SK-N-SH treated with all-trans-retinoic acid at 6 μM for 48 hours (cell line): ENCODE measurements around the gene TMEM169.

ENCODE experiments used
- ATAC-seq: fragments of 200-7000 bp; cut with Tn5 transposase; 3 replicates; pipeline ENCODE4 v1.9.1; 2020; ENCODE audit warnings: mild to moderate bottlenecking, moderate library complexity
- ARNTL ChIP-seq: fragments of 450-650 bp; formaldehyde crosslinking; IDR thresholded peaks from 2 replicates; pipeline ENCODE4 v1.5.0; 2020; ENCODE audit warnings: low read depth, mild to moderate bottlenecking, moderate library complexity, borderline replicate concordance
- CREB5 ChIP-seq: fragments of 250-450 bp; sonication (Bioruptor Pico); IDR thresholded peaks from 2 replicates; pipeline ENCODE4 v1.5.1; 2020; ENCODE audit warnings: low read depth, mild to moderate bottlenecking, moderate library complexity
- CSDC2 ChIP-seq: fragments of 250-450 bp; sonication (Bioruptor Pico); IDR thresholded peaks from 2 replicates; pipeline ENCODE4 v1.5.0; 2020; ENCODE audit warnings: mild to moderate bottlenecking, moderate library complexity
- CSRNP3 ChIP-seq: fragments of 250-450 bp; sonication (Bioruptor Pico); IDR thresholded peaks from 2 replicates; pipeline ENCODE4 v1.5.1; 2021; ENCODE audit warnings: mild to moderate bottlenecking, moderate library complexity
- ESRRG ChIP-seq: fragments of 250-450 bp; sonication (Bioruptor Pico); IDR thresholded peaks from 2 replicates; pipeline ENCODE4 v1.6.1; 2021; ENCODE audit warnings: mild to moderate bottlenecking
- GLIS3 ChIP-seq: fragments of 250-450 bp; sonication (Bioruptor Pico); IDR thresholded peaks from 2 replicates; pipeline ENCODE4 v1.5.0; 2020; ENCODE audit warnings: mild to moderate bottlenecking, moderate library complexity
- ISL1 ChIP-seq: fragments of 250-450 bp; sonication (Bioruptor Pico); IDR thresholded peaks from 2 replicates; pipeline ENCODE4 v2.1.2; 2022; ENCODE audit warnings: mild to moderate bottlenecking, moderate library complexity
- OSR1 ChIP-seq: fragments of 250-450 bp; sonication (Bioruptor Pico); IDR thresholded peaks from 2 replicates; pipeline ENCODE4 v1.8.0; 2022; ENCODE audit warnings: moderate library complexity, mild to moderate bottlenecking, inconsistent platforms
- PATZ1 ChIP-seq: fragments of 250-450 bp; sonication (Bioruptor Pico); IDR thresholded peaks from 2 replicates; pipeline ENCODE4 v1.8.0; 2020; ENCODE audit warnings: mild to moderate bottlenecking, moderate library complexity, borderline replicate concordance
- POU6F1 ChIP-seq: fragments of 250-450 bp; sonication (Bioruptor Pico); IDR thresholded peaks from 2 replicates; pipeline ENCODE4 v1.8.0; 2021; ENCODE audit warnings: low read depth, mild to moderate bottlenecking, moderate library complexity, borderline replicate concordance
- PPARA ChIP-seq: fragments of 250-450 bp; sonication (Bioruptor Pico); IDR thresholded peaks from 2 replicates; pipeline ENCODE4 v1.5.0; 2020; ENCODE audit warnings: mild to moderate bottlenecking, borderline replicate concordance
- RARB ChIP-seq: fragments of 250-450 bp; sonication (Bioruptor Pico); IDR thresholded peaks from 2 replicates; pipeline ENCODE4 v1.8.0; 2021; ENCODE audit warnings: mild to moderate bottlenecking, moderate library complexity
- SNAI2 ChIP-seq: fragments of 250-450 bp; sonication (Bioruptor Pico); IDR thresholded peaks from 2 replicates; pipeline ENCODE4 v1.5.0; 2020; ENCODE audit warnings: mild to moderate bottlenecking, moderate library complexity
- TCF4 ChIP-seq: fragments of 250-450 bp; sonication (Bioruptor Pico); IDR thresholded peaks from 2 replicates; pipeline ENCODE4 v1.8.0; 2021; ENCODE audit warnings: mild to moderate bottlenecking, moderate library complexity, borderline replicate concordance
- TOX ChIP-seq: fragments of 250-450 bp; sonication (Bioruptor Pico); IDR thresholded peaks from 2 replicates; pipeline ENCODE4 v1.8.0; 2021; ENCODE audit warnings: mild to moderate bottlenecking, moderate library complexity, borderline replicate concordance
- ZC3H10 ChIP-seq: fragments of 250-450 bp; sonication (Bioruptor Pico); IDR thresholded peaks from 2 replicates; pipeline ENCODE4 v1.5.1; 2021; ENCODE audit warnings: mild to moderate bottlenecking, moderate library complexity
- ZFP3 ChIP-seq: fragments of 250-450 bp; sonication (Bioruptor Pico); IDR thresholded peaks from 2 replicates; pipeline ENCODE4 v1.5.0; 2020; ENCODE audit warnings: mild to moderate bottlenecking, moderate library complexity
- ZFP30 ChIP-seq: fragments of 450-650 bp; formaldehyde crosslinking; IDR thresholded peaks from 2 replicates; pipeline ENCODE4 v1.5.0; 2022; ENCODE audit warnings: mild to moderate bottlenecking, moderate library complexity
- ZNF565 ChIP-seq: fragments of 450-650 bp; formaldehyde crosslinking; conservative IDR thresholded peaks from 2 replicates; pipeline ENCODE4 v1.5.0; 2020; ENCODE audit warnings: low read depth, mild to moderate bottlenecking, moderate library complexity
- ZNF70 ChIP-seq: fragments of 450-650 bp; formaldehyde crosslinking; IDR thresholded peaks from 2 replicates; pipeline ENCODE4 v1.5.0; 2020; ENCODE audit warnings: mild to moderate bottlenecking, moderate library complexity
- ZNF8 ChIP-seq: fragments of 450-650 bp; formaldehyde crosslinking; IDR thresholded peaks from 2 replicates; pipeline ENCODE4 v1.5.0; 2020; ENCODE audit warnings: mild to moderate bottlenecking, moderate library complexity

Gene TMEM169

GRCh38 chr2:216070195-216070594, 11.5 kb upstream of the TMEM169 start:
- no peak for ATAC-seq
- TF ChIP-seq ZFP3 (CRISPR knock-in tag) (no peak), SNAI2 (CRISPR knock-in tag) (no peak), ZFP30 (CRISPR knock-in tag) (no peak), PPARA (CRISPR knock-in tag) (no peak), ZNF70 (CRISPR knock-in tag) (no peak), CSRNP3 (CRISPR knock-in tag) (no peak), TOX (CRISPR knock-in tag) (no peak), ARNTL (CRISPR knock-in tag) (no peak), RARB (CRISPR knock-in tag) (no peak), TCF4 (CRISPR knock-in tag) (no peak), OSR1 (no peak), POU6F1 (CRISPR knock-in tag) (no peak), ISL1 (CRISPR knock-in tag) (no peak), CSDC2 (no peak), CREB5 (CRISPR knock-in tag) (no peak), ZNF8 (CRISPR knock-in tag) (no peak), ZC3H10 (no peak), GLIS3 (CRISPR knock-in tag) (no peak), ESRRG (CRISPR knock-in tag) (no peak)

- TF ChIP-seq ZC3H10 (no peak), ZNF8 (CRISPR knock-in tag) (no peak), PATZ1 (no peak), ARNTL (CRISPR knock-in tag) (no peak)
- no peak for ATAC-seq
Observed at GRCh38 chr2:216071111-216071851, 10.4 kb upstream of the TMEM169 start.

GRCh38 chr2:216072473-216072872, 9.2 kb upstream of the TMEM169 start:
- no peak for ATAC-seq
- TF ChIP-seq TOX (CRISPR knock-in tag) (no peak), CSDC2 (no peak), GLIS3 (CRISPR knock-in tag) (no peak), POU6F1 (CRISPR knock-in tag) (no peak), TCF4 (CRISPR knock-in tag) (no peak), ZNF565 (CRISPR knock-in tag) (no peak), PATZ1 (no peak), ARNTL (CRISPR knock-in tag) (no peak), ZNF70 (CRISPR knock-in tag) (no peak)
